Measurements from ENCODE around the gene FBXL22.
"Not testable (repeated sequence)": the region's sequence is repeated elsewhere in the genome, so short reads cannot be mapped to it uniquely, and the experiment has no call there.

DNA sequence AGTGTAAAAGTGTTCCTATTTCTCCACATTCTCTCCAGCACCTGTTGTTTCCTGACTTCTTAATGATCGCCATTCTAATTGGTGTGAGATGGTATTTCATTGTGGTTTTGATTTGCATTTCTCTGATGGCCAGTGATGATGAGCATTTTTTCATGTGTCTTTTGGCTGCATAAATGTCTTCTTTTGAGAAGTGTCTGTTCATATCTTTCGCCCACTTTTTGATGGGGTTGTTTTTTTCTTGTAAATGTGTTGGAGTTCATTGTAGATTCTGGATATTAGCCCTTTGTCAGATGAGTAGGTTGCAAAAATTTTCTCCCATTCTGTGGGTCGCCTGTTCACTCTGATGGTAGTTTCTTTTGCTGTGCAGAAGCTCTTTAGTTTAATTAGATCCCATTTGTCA lies 20.4 kb downstream of the FBXL22 start:
- TF ChIP-seq EZH2 (IDR thresholded peaks at IDR 0.05; ENCODE audit: borderline replicate concordance, insufficient read depth, low read depth, low read length, poor library complexity, severe bottlenecking): not testable (repeated sequence)
- TF ChIP-seq, protein P1, sequence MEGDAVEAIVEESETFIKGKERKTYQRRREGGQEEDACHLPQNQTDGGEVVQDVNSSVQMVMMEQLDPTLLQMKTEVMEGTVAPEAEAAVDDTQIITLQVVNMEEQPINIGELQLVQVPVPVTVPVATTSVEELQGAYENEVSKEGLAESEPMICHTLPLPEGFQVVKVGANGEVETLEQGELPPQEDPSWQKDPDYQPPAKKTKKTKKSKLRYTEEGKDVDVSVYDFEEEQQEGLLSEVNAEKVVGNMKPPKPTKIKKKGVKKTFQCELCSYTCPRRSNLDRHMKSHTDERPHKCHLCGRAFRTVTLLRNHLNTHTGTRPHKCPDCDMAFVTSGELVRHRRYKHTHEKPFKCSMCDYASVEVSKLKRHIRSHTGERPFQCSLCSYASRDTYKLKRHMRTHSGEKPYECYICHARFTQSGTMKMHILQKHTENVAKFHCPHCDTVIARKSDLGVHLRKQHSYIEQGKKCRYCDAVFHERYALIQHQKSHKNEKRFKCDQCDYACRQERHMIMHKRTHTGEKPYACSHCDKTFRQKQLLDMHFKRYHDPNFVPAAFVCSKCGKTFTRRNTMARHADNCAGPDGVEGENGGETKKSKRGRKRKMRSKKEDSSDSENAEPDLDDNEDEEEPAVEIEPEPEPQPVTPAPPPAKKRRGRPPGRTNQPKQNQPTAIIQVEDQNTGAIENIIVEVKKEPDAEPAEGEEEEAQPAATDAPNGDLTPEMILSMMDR (IDR thresholded peaks at IDR 0.05): not testable (repeated sequence)
